ENCODE results near the gene CD55. TPM values are rescaled to one million over a fixed set of nuclear protein-coding genes. Genes with fewer than 3 reads are reported as not detected.
"Not testable (repeated sequence)": the region's sequence is repeated elsewhere in the genome, so short reads cannot be mapped to it uniquely, and the experiment has no call there.

The CD55 gene
- polyA plus RNA-seq, 1 of the 3 experiments (the other 2 are of a cell fraction): 10.4 TPM

GRCh38 chr1:207319199-207319598 lies 2.3 kb upstream of the CD55 start:
- ChIA-PET CTCF (no interaction called here), POLR2A (no interaction called here)
- Histone ChIP-seq H3K27me3 (ENCODE audit: insufficient read depth) (peaks cover 13% of the 10 kb centered on the region; the same call in 1 of the 2 replicates), H3K4me3 (ENCODE audit: low read depth in 2 of 2, low read length in 1 of 2) (no peak overlapping the region), H3K9me3 (no peaks in the 10 kb centered on the region), H3K27ac (ENCODE audit: low read depth in 2 of 2, low read length in 1 of 2) (no peak overlapping the region), H3K9ac (no peak overlapping the region), H3K79me2 (ENCODE audit: insufficient read depth) (no peaks in the 10 kb centered on the region), H4K20me1 (ENCODE audit: insufficient read depth) (no peaks in the 10 kb centered on the region), H3K36me3 (replicated peaks in 1 of 2; ENCODE audit: control insufficient read depth in 1 of 2, insufficient read depth in 2 of 2, low read length in 1 of 2) (no peaks in the 10 kb centered on the region), H3K9me2 (no peaks in the 10 kb centered on the region), H2AFZ (ENCODE audit: low read depth) (no peak overlapping the region), H3K4me2 (no peak overlapping the region), H3F3A (replicated peaks; ENCODE audit: insufficient read depth) (no peaks in the 10 kb centered on the region), H3K4me1 (ENCODE audit: control insufficient read depth in 1 of 2, insufficient read depth in 2 of 2, low read depth in 1 of 2, low read length in 1 of 2) (peaks cover 0 to 3% of the 10 kb centered on the region in 2 experiments; a peak in 2 of 4 replicates)
- TF ChIP-seq TAF1 (IDR thresholded peaks at IDR 0.05; ENCODE audit: borderline replicate concordance, low read depth, low read length) (no peak), FOXJ3 (CRISPR knock-in tag; IDR thresholded peaks at IDR 0.05) (no peak), RAD21 (IDR thresholded peaks at IDR 0.05; ENCODE audit: low read length) (no peak), EZH2phosphoT487 (IDR thresholded peaks at IDR 0.05; ENCODE audit: borderline replicate concordance, low read depth) (no peak), ELF1 (IDR thresholded peaks at IDR 0.05) (no peak)
- DNase-seq: no peak

- POLR2A ChIA-PET; DNase-seq; H3K4me2 ChIP-seq; H3K79me2 ChIP-seq (ENCODE audit: insufficient read depth); H3K4me1 ChIP-seq (ENCODE audit: control insufficient read depth in 1 of 2, insufficient read depth in 2 of 2, low read depth in 1 of 2, low read length in 1 of 2); H3F3A ChIP-seq (replicated peaks; ENCODE audit: insufficient read depth); H3K36me3 ChIP-seq (replicated peaks in 1 of 2; ENCODE audit: control insufficient read depth in 1 of 2, insufficient read depth in 2 of 2, low read length in 1 of 2); H4K20me1 ChIP-seq (ENCODE audit: insufficient read depth); H3K9ac ChIP-seq; H3K4me3 ChIP-seq (ENCODE audit: low read depth in 2 of 2, low read length in 1 of 2); H3K9me2 ChIP-seq; H3K27ac ChIP-seq (ENCODE audit: low read depth in 2 of 2, low read length in 1 of 2); CTCF ChIA-PET; H3K9me3 ChIP-seq; H2AFZ ChIP-seq (ENCODE audit: low read depth): not testable (repeated sequence)
- H3K27me3 ChIP-seq (ENCODE audit: insufficient read depth): peaks cover 13% of the 10 kb centered on the region; the same call in 1 of the 2 replicates
- 16% methylated on average over 1 of the region's 1 CpG for WGBS (ENCODE audit: low lambda C conversion rate)
Observed at GRCh38 chr1:207320105-207320504, 1.4 kb upstream of the CD55 start.

DNA sequence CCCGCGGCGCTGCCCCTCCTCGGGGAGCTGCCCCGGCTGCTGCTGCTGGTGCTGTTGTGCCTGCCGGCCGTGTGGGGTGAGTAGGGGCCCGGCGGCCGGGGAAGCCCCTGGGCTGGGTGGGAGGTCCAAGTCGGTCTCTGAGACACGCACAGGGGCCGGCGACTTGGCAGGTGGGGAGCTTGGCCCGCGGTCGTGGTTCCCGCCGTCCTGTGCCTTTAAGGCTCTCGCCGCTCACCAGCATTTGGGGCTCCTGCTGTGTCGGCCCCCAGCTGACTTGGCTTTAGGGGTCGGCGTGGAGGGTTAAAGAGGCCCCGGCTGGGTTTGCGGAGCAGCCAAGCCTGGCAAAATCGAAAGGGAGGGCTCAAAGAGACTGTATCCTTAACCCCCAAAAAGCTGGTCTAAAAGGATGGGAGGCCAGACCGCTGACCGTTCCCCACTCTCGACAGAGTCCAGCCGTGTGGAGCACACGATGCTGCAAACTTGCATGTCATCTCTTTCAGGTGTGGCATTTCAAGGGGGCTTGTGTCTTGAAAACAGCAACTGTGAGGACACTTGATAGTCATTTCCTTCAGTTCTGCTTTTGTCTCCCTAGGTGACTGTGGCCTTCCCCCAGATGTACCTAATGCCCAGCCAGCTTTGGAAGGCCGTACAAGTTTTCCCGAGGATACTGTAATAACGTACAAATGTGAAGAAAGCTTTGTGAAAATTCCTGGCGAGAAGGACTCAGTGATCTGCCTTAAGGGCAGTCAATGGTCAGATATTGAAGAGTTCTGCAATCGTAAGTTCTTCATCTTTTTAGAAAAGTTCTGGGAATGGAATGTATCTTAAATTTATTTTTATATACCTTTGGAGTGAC lies 540 bp downstream of the CD55 start:
- no peak overlapping the region for H3K27ac ChIP-seq (ENCODE audit: low read depth in 2 of 2, low read length in 1 of 2)
- H3K27me3 ChIP-seq (ENCODE audit: insufficient read depth): peaks cover 13% of the 10 kb centered on the region; the same call in 1 of the 2 replicates
- no peaks in the 10 kb centered on the region for H3K79me2 ChIP-seq (ENCODE audit: insufficient read depth)
- H3K4me3 ChIP-seq (ENCODE audit: low read depth in 2 of 2, low read length in 1 of 2): peak overlapping the region; percentile 63 to 68
- no peaks in the 10 kb centered on the region for H3F3A ChIP-seq (replicated peaks; ENCODE audit: insufficient read depth)
- POLR2A ChIA-PET: no interaction called here
- peak overlapping the region; percentile 52; the same call in 1 of the 2 replicates for H3K9ac ChIP-seq
- CTCF ChIA-PET: interaction anchor here (1.1 to 1.7 kb wide), 2 partner anchors 83 to 237 kb away, joined by 3 to 4 read pairs; no protein-coding TSS in a partner anchor
- peak overlapping the region; percentile 85 for H2AFZ ChIP-seq (ENCODE audit: low read depth)
- peak overlapping the region; percentile 90 for H3K4me2 ChIP-seq
- DNase-seq: no peak
- 8% methylated on average over 17 of the region's 37 CpGs for WGBS (ENCODE audit: low lambda C conversion rate)
- H3K4me1 ChIP-seq (ENCODE audit: control insufficient read depth in 1 of 2, insufficient read depth in 2 of 2, low read depth in 1 of 2, low read length in 1 of 2): peaks cover 0 to 3% of the 10 kb centered on the region in 2 experiments; a peak in 2 of 4 replicates
- H4K20me1 ChIP-seq (ENCODE audit: insufficient read depth): no peaks in the 10 kb centered on the region
- H3K9me2 ChIP-seq: no peaks in the 10 kb centered on the region
- no peaks in the 10 kb centered on the region for H3K9me3 ChIP-seq
- H3K36me3 ChIP-seq (replicated peaks in 1 of 2; ENCODE audit: control insufficient read depth in 1 of 2, insufficient read depth in 2 of 2, low read length in 1 of 2): peaks cover 0 to 11% of the 10 kb centered on the region in 2 experiments
- TF ChIP-seq NRF1 (IDR thresholded peaks at IDR 0.05; ENCODE audit: low read depth, low read length) (no peak), EZH2phosphoT487 (IDR thresholded peaks at IDR 0.05; ENCODE audit: borderline replicate concordance, low read depth) (no peak), IRF3 (IDR thresholded peaks at IDR 0.05; ENCODE audit: low read depth, low read length) (no peak), USF1 (IDR thresholded peaks at IDR 0.05; ENCODE audit: borderline replicate concordance, low read depth) (no peak), RFX5 (IDR thresholded peaks at IDR 0.05; ENCODE audit: low read length) (no peak), CTCF (IDR thresholded peaks at IDR 0.05) (no peak), TEAD4 (IDR thresholded peaks at IDR 0.05; ENCODE audit: borderline replicate concordance, insufficient read depth) (no peak), ELF1 (IDR thresholded peaks at IDR 0.05) (no peak), ZBTB33 (IDR thresholded peaks at IDR 0.05; ENCODE audit: borderline replicate concordance, low read depth) (no peak), SMC3 (IDR thresholded peaks at IDR 0.05; ENCODE audit: low read depth, low read length) (no peak)
